HepG2 (cell line): Measurements from ENCODE around the gene PCDH12. TPM values are rescaled to one million over a fixed set of nuclear protein-coding genes. Genes with fewer than 3 reads are reported as not detected.
A peak's percentile ranks its signal among the peaks of the same experiment; 100 is the strongest.

Source experiments
- ATF7 ChIP-seq, 2 experiments: fragments of 450-650 bp in 1 of 2; sonication (generic) in 1 of 2; formaldehyde crosslinking in 1 of 2; IDR thresholded peaks; 2 replicates each; pipeline versions ENCODE4 v1.4.0 to v1.6.1; 2016 to 2020; ENCODE audit warnings: antibody characterized with exemption in 1 of 2, mild to moderate bottlenecking in 1 of 2, missing genetic modification reagents in 1 of 2
- CC2D1A ChIP-seq: sonication (generic); formaldehyde crosslinking; IDR thresholded peaks from 2 replicates; pipeline ENCODE4 v1.8.1; 2023; ENCODE audit warnings: mild to moderate bottlenecking, missing genetic modification reagents
- HDAC2 ChIP-seq: sonication (generic); formaldehyde crosslinking; IDR thresholded peaks from 2 replicates; pipeline ENCODE4 v1.4.0; 2020; ENCODE audit warnings: missing genetic modification reagents
- MIER3 ChIP-seq: IDR thresholded peaks from 2 replicates; pipeline ENCODE4 v1.6.1; 2016; ENCODE audit warnings: missing compliant biosample characterization, borderline replicate concordance
- NFYC ChIP-seq: IDR thresholded peaks from 2 replicates; pipeline ENCODE4 v1.6.1; 2016; ENCODE audit warnings: missing genetic modification reagents, missing compliant biosample characterization
- NKX3-1 ChIP-seq: sonication (generic); formaldehyde crosslinking; IDR thresholded peaks from 2 replicates; pipeline ENCODE4 v1.5.0; 2020; ENCODE audit warnings: missing genetic modification reagents
- RXRB ChIP-seq: IDR thresholded peaks from 2 replicates; pipeline ENCODE4 v1.6.1; 2016; ENCODE audit warnings: borderline replicate concordance, missing genetic modification reagents, missing compliant biosample characterization
- U2AF1 ChIP-seq: fragments of 200-400 bp; formaldehyde crosslinking; optimal IDR thresholded peaks from 2 replicates; pipeline ENCODE3; 2017; ENCODE audit warnings: mild to moderate bottlenecking, low read depth, low read length
- ZFP90 ChIP-seq: sonication (generic); formaldehyde crosslinking; IDR thresholded peaks from 2 replicates; pipeline ENCODE4 v1.8.0; 2022; ENCODE audit warnings: missing genetic modification reagents, mild to moderate bottlenecking, inconsistent platforms, borderline replicate concordance
- ZMYM2 ChIP-seq: sonication (generic); formaldehyde crosslinking; IDR thresholded peaks from 2 replicates; pipeline ENCODE4 v1.8.0; 2022; ENCODE audit warnings: mild to moderate bottlenecking, missing genetic modification reagents
- ZNF296 ChIP-seq: sonication (generic); formaldehyde crosslinking; conservative IDR thresholded peaks from 2 replicates; pipeline ENCODE4 v1.5.0; 2020; ENCODE audit warnings: mild to moderate bottlenecking, missing genetic modification reagents
- ZNF788 ChIP-seq: sonication (generic); formaldehyde crosslinking; IDR thresholded peaks from 2 replicates; pipeline ENCODE4 v1.5.0; 2020; ENCODE audit warnings: mild to moderate bottlenecking, missing genetic modification reagents, borderline replicate concordance
- polyA plus RNA-seq, 8 experiments: library from polyadenylated mRNA; depleted of rRNA in 3 of 8; stranded (reverse) in 7 of 8; unstranded in 1 of 8; fragments of >200 nt; fragmentation: Illumina TruSeq in 4 of 8; extraction: Trizol in 4 of 8; gene quantifications; 2 replicates each; pipeline versions ENCODE4 v1.2.1 to v1.2.3, GENCODE V29; 2011 to 2016; ENCODE audit warnings: low read depth in 4 of 8, missing spikeins in 1 of 8, mixed read lengths in 1 of 8; ENCODE audit not compliant: insufficient read depth in 1 of 8
- total RNA-seq, 5 experiments: library from RNA; depleted of rRNA; stranded (reverse); fragments of >200 nt; fragmentation: Illumina TruSeq; extraction: Trizol; gene quantifications; 2 replicates each; pipeline ENCODE4 v1.2.3, GENCODE V29; 2016; ENCODE audit warnings: low read depth in 1 of 5
- TF ChIP-seq, protein P1 (sequence below): sonication (generic); formaldehyde crosslinking; IDR thresholded peaks from 2 replicates; pipeline ENCODE4 v1.9.0; 2021; ENCODE audit warnings: missing genetic modification reagents, mild to moderate bottlenecking, borderline replicate concordance
- TF ChIP-seq, protein P2 (sequence below): sonication (generic); formaldehyde crosslinking; IDR thresholded peaks from 2 replicates; pipeline ENCODE4 v1.4.0; 2020; ENCODE audit warnings: mild to moderate bottlenecking, missing genetic modification reagents
- TF ChIP-seq, protein P3 (sequence below): sonication (generic); formaldehyde crosslinking; IDR thresholded peaks from 2 replicates; pipeline ENCODE4 v1.4.0; 2020; ENCODE audit warnings: missing genetic modification reagents, mild to moderate bottlenecking, borderline replicate concordance
- TF ChIP-seq, protein P4 (sequence below): IDR thresholded peaks from 2 replicates; pipeline ENCODE4 v1.6.1; 2016; ENCODE audit warnings: low read depth, control low read depth
- TF ChIP-seq, protein P5 (sequence below): sonication (generic); formaldehyde crosslinking; IDR thresholded peaks from 2 replicates; pipeline ENCODE4 v1.8.0; 2022; ENCODE audit warnings: low read depth, missing genetic modification reagents
- TF ChIP-seq, protein P6 (sequence below): sonication (generic); formaldehyde crosslinking; IDR thresholded peaks from 2 replicates; pipeline ENCODE4 v1.5.1; 2020; ENCODE audit warnings: mild to moderate bottlenecking, missing genetic modification reagents, moderate library complexity

Gene PCDH12
- total and polyA plus RNA-seq, 2 of the 13 experiments (the other 11 are each of a cell fraction or from before 2014, with no cell fraction given), result not detected

DNA sequence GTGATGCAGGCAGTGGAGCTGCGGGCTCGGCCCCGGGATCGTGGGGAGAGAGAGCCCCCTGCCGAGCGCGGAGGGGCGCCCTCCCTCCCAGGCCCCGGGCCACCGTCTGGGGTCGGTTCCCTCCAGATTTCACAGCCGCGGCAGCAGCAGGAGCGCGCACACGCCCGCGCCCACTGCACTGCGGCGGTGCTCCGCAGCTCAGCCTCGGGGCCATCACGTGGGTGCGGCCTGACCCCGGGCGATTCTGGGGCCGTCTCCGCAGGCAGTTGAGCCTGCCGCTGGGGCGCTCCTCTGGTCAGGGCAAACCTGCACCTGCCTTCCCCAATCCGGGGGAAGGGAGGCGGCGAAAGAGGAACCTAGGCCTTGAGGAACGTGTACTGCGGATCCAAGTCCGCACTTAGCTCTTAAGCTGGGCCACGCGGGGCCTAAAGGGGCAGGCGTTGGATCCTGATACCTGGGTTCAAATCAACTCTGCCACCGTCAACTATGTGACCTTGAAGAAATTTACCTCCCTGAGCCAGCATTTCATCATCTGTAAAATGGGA, 43.7 kb downstream of the PCDH12 start (continued):
- TF ChIP-seq, protein P1, sequence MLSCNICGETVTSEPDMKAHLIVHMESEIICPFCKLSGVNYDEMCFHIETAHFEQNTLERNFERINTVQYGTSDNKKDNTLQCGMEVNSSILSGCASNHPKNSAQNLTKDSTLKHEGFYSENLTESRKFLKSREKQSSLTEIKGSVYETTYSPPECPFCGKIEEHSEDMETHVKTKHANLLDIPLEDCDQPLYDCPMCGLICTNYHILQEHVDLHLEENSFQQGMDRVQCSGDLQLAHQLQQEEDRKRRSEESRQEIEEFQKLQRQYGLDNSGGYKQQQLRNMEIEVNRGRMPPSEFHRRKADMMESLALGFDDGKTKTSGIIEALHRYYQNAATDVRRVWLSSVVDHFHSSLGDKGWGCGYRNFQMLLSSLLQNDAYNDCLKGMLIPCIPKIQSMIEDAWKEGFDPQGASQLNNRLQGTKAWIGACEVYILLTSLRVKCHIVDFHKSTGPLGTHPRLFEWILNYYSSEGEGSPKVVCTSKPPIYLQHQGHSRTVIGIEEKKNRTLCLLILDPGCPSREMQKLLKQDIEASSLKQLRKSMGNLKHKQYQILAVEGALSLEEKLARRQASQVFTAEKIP (CRISPR knock-in tag), result no peak
- TF ChIP-seq, protein P2, sequence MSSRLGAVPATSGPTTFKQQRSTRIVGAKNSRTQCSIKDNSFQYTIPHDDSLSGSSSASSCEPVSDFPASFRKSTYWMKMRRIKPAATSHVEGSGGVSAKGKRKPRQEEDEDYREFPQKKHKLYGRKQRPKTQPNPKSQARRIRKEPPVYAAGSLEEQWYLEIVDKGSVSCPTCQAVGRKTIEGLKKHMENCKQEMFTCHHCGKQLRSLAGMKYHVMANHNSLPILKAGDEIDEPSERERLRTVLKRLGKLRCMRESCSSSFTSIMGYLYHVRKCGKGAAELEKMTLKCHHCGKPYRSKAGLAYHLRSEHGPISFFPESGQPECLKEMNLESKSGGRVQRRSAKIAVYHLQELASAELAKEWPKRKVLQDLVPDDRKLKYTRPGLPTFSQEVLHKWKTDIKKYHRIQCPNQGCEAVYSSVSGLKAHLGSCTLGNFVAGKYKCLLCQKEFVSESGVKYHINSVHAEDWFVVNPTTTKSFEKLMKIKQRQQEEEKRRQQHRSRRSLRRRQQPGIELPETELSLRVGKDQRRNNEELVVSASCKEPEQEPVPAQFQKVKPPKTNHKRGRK (CRISPR knock-in tag), result no peak
- TF ChIP-seq MIER3 (CRISPR knock-in tag) (no peak), ZFP90 (CRISPR knock-in tag) (no peak), NKX3-1 (CRISPR knock-in tag) (no peak), ZNF296 (CRISPR knock-in tag) (no peak), U2AF1 (no peak), ATF7 (IDR thresholded peaks at IDR 0.05) (no peak), ATF7 (CRISPR knock-in tag; IDR thresholded peaks at IDR 0.05) (no peak), HDAC2 (CRISPR knock-in tag) (no peak), ZMYM2 (CRISPR knock-in tag) (no peak), CC2D1A (no peak), NFYC (CRISPR knock-in tag) (no peak), ZNF788 (CRISPR knock-in tag) (peak; percentile 23; the same call in 1 of the 2 replicates), RXRB (no peak)
- TF ChIP-seq, protein P3, sequence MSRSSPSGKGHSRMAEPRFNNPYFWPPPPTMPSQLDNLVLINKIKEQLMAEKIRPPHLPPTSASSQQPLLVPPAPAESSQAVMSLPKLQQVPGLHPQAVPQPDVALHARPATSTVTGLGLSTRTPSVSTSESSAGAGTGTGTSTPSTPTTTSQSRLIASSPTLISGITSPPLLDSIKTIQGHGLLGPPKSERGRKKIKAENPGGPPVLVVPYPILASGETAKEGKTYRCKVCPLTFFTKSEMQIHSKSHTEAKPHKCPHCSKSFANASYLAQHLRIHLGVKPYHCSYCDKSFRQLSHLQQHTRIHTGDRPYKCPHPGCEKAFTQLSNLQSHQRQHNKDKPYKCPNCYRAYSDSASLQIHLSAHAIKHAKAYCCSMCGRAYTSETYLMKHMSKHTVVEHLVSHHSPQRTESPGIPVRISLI (CRISPR knock-in tag), result no peak
- TF ChIP-seq, protein P4, sequence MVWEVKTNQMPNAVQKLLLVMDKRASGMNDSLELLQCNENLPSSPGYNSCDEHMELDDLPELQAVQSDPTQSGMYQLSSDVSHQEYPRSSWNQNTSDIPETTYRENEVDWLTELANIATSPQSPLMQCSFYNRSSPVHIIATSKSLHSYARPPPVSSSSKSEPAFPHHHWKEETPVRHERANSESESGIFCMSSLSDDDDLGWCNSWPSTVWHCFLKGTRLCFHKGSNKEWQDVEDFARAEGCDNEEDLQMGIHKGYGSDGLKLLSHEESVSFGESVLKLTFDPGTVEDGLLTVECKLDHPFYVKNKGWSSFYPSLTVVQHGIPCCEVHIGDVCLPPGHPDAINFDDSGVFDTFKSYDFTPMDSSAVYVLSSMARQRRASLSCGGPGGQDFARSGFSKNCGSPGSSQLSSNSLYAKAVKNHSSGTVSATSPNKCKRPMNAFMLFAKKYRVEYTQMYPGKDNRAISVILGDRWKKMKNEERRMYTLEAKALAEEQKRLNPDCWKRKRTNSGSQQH, result no peak
- TF ChIP-seq, protein P5, sequence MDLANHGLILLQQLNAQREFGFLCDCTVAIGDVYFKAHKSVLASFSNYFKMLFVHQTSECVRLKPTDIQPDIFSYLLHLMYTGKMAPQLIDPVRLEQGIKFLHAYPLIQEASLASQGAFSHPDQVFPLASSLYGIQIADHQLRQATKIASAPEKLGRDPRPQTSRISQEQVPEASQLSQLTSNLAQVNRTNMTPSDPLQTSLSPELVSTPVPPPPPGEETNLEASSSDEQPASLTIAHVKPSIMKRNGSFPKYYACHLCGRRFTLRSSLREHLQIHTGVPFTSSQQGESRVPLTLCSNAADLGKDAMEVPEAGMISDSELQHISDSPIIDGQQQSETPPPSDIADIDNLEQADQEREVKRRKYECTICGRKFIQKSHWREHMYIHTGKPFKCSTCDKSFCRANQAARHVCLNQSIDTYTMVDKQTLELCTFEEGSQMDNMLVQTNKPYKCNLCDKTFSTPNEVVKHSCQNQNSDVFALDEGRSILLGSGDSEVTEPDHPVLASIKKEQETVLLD (CRISPR knock-in tag), result no peak
- TF ChIP-seq, protein P6, sequence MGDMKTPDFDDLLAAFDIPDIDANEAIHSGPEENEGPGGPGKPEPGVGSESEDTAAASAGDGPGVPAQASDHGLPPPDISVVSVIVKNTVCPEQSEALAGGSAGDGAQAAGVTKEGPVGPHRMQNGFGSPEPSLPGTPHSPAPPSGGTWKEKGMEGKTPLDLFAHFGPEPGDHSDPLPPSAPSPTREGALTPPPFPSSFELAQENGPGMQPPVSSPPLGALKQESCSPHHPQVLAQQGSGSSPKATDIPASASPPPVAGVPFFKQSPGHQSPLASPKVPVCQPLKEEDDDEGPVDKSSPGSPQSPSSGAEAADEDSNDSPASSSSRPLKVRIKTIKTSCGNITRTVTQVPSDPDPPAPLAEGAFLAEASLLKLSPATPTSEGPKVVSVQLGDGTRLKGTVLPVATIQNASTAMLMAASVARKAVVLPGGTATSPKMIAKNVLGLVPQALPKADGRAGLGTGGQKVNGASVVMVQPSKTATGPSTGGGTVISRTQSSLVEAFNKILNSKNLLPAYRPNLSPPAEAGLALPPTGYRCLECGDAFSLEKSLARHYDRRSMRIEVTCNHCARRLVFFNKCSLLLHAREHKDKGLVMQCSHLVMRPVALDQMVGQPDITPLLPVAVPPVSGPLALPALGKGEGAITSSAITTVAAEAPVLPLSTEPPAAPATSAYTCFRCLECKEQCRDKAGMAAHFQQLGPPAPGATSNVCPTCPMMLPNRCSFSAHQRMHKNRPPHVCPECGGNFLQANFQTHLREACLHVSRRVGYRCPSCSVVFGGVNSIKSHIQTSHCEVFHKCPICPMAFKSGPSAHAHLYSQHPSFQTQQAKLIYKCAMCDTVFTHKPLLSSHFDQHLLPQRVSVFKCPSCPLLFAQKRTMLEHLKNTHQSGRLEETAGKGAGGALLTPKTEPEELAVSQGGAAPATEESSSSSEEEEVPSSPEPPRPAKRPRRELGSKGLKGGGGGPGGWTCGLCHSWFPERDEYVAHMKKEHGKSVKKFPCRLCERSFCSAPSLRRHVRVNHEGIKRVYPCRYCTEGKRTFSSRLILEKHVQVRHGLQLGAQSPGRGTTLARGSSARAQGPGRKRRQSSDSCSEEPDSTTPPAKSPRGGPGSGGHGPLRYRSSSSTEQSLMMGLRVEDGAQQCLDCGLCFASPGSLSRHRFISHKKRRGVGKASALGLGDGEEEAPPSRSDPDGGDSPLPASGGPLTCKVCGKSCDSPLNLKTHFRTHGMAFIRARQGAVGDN (CRISPR knock-in tag), result peak; percentile 91
